NCI-H748 treated with DMSO at 0.1 percent for 48 hours (cell line): ENCODE measurements around the gene TMEM218.

ENCODE experiments used
- DNase-seq: peaks from one replicate; lab custom pipeline; 2025; lab: John Stamatoyannopoulos, UW

TMEM218 gene

GRCh38 chr11:125055107-125055715, 56.2 kb downstream of the TMEM218 start:
- no peak for DNase-seq

- no peak for DNase-seq
Observed at GRCh38 chr11:125053167-125053566, 58.3 kb downstream of the TMEM218 start.

GRCh38 chr11:125052047-125052446, 59.4 kb downstream of the TMEM218 start:
- DNase-seq, result no peak

GRCh38 chr11:125049164-125049792, 62.1 kb downstream of the TMEM218 start:
- no peak for DNase-seq
